HG03342 (cell line): Measurements from ENCODE around the gene METTL23.
A peak's percentile ranks its signal among the peaks of the same experiment; 100 is the strongest.
"Not testable (repeated sequence)": the region's sequence is repeated elsewhere in the genome, so short reads cannot be mapped to it uniquely, and the experiment has no call there.

Source experiments
- ATAC-seq: cut with Tn5 transposase; IDR thresholded peaks from one replicate; pipeline ENCODE4 v1.9.1; 2021; ENCODE audit warnings: mild to moderate bottlenecking, moderate library complexity; ENCODE audit not compliant: unreplicated experiment

The METTL23 gene

GRCh38 chr17:76734080-76734840, 7.6 kb downstream of the METTL23 start:
- no peak for ATAC-seq

- no peak for ATAC-seq
Observed at GRCh38 chr17:76735006-76735405, 8.4 kb downstream of the METTL23 start.

- no peak for ATAC-seq
Observed at GRCh38 chr17:76735586-76736348, 9.1 kb downstream of the METTL23 start.

- peak; percentile 13 for ATAC-seq
Observed at GRCh38 chr17:76736349-76737081, 9.9 kb downstream of the METTL23 start.

- ATAC-seq = peak; percentile 60
Observed at GRCh38 chr17:76737082-76737675, 10.5 kb downstream of the METTL23 start, which contains the start of gene SRSF2. TSS of gene SRSF2 (minus strand) at chr17:76737331. CDS start at chr17:76737160, 171 bp downstream.

- ATAC-seq = peak; percentile 52
Observed at GRCh38 chr17:76737676-76738467, 11.2 kb downstream of the METTL23 start, which contains the start of gene MFSD11. TSS of gene MFSD11 (plus strand) at chr17:76738119. CDS start at chr17:76738353, 234 bp downstream.

- no peak for ATAC-seq
Observed at GRCh38 chr17:76738468-76738850, 11.8 kb downstream of the METTL23 start.

GRCh38 chr17:76739568-76740115, 13.0 kb downstream of the METTL23 start:
- ATAC-seq = not testable (repeated sequence)

GRCh38 chr17:76740329-76741118, 13.9 kb downstream of the METTL23 start:
- ATAC-seq = no peak

- ATAC-seq = no peak
Observed at GRCh38 chr17:76742958-76743357, 16.3 kb downstream of the METTL23 start.

- ATAC-seq = no peak
Observed at GRCh38 chr17:76744747-76745146, 18.1 kb downstream of the METTL23 start.

GRCh38 chr17:76745785-76746184, 19.1 kb downstream of the METTL23 start:
- ATAC-seq = not testable (repeated sequence)

GRCh38 chr17:76747716-76748363, 21.2 kb downstream of the METTL23 start:
- no peak for ATAC-seq

- no peak for ATAC-seq
Observed at GRCh38 chr17:76748657-76749056, 22.0 kb downstream of the METTL23 start.

GRCh38 chr17:76751416-76751993, 24.9 kb downstream of the METTL23 start:
- ATAC-seq = no peak

GRCh38 chr17:76752006-76752405, 25.4 kb downstream of the METTL23 start:
- ATAC-seq = no peak

- ATAC-seq = no peak
Observed at GRCh38 chr17:76753061-76753961, 26.7 kb downstream of the METTL23 start.
